GM23248 (cell line): ENCODE data around the gene VWA7. TPM values are rescaled to one million over a fixed set of nuclear protein-coding genes. Genes with fewer than 3 reads are reported as not detected.

ENCODE experiments used
- DNase-seq: peaks from one replicate; pipeline ENCODE4 v3.0.0-alpha.2; 2015
- H2AFZ ChIP-seq: fragments of 200-600 bp; sonication (generic); 2 replicates; pipeline ENCODE4 v1.6.1; 2016; ENCODE audit warnings: antibody characterized with exemption
- H3F3A ChIP-seq: fragments of 200-600 bp; sonication (generic); 2 replicates; pipeline ENCODE4 v1.6.1; 2016; ENCODE audit warnings: mild to moderate bottlenecking, antibody characterized with exemption, mixed run types; ENCODE audit not compliant: insufficient read depth
- H3K27ac ChIP-seq: fragments of 200-600 bp; sonication (generic); 2 replicates; pipeline ENCODE4 v1.5.1; 2016; ENCODE audit warnings: mild to moderate bottlenecking
- H3K27me3 ChIP-seq: fragments of 200-600 bp; sonication (generic); replicated peaks from 2 replicates; pipeline ENCODE4 v1.6.1; 2016; ENCODE audit warnings: mild to moderate bottlenecking; ENCODE audit not compliant: insufficient read depth
- H3K36me3 ChIP-seq: fragments of 200-600 bp; sonication (generic); 2 replicates; pipeline ENCODE4 v1.6.1; 2016; ENCODE audit warnings: low read depth, mild to moderate bottlenecking
- H3K4me1 ChIP-seq: fragments of 200-600 bp; sonication (generic); 2 replicates; pipeline ENCODE4 v1.6.1; 2016; ENCODE audit warnings: mild to moderate bottlenecking; ENCODE audit not compliant: insufficient read depth
- H3K4me2 ChIP-seq: fragments of 200-600 bp; sonication (generic); one replicate; pipeline ENCODE4 v1.6.1; 2016; ENCODE audit warnings: mild to moderate bottlenecking; ENCODE audit not compliant: unreplicated experiment
- H3K4me3 ChIP-seq: fragments of 200-600 bp; sonication (generic); 2 replicates; pipeline ENCODE4 v1.5.1; 2016; ENCODE audit warnings: mild to moderate bottlenecking
- H3K79me2 ChIP-seq: fragments of 200-600 bp; sonication (generic); 2 replicates; pipeline ENCODE4 v1.6.1; 2016; ENCODE audit warnings: mild to moderate bottlenecking; ENCODE audit not compliant: insufficient read depth
- H3K9ac ChIP-seq: fragments of 200-600 bp; sonication (generic); 2 replicates; pipeline ENCODE4 v1.6.1; 2016; ENCODE audit warnings: mild to moderate bottlenecking
- H3K9me2 ChIP-seq: fragments of 200-600 bp; sonication (generic); 2 replicates; pipeline ENCODE4 v1.6.1; 2016; ENCODE audit warnings: mixed run types, mild to moderate bottlenecking, moderate library complexity; ENCODE audit not compliant: insufficient read depth
- H3K9me3 ChIP-seq: fragments of 200-600 bp; sonication (generic); one replicate; pipeline ENCODE4 v1.6.1; 2017; ENCODE audit warnings: low read depth
- H4K20me1 ChIP-seq: fragments of 200-600 bp; sonication (generic); 2 replicates; pipeline ENCODE4 v1.6.0; 2016; ENCODE audit not compliant: insufficient read depth
- EZH2 ChIP-seq: fragments of 200-600 bp; sonication (generic); IDR thresholded peaks from 2 replicates; pipeline ENCODE4 v1.6.1; 2018; ENCODE audit warnings: antibody characterized with exemption, mild to moderate bottlenecking; ENCODE audit not compliant: insufficient read depth, poor library complexity, severe bottlenecking
- EZH2phosphoT487 ChIP-seq: fragments of 200-600 bp; sonication (generic); IDR thresholded peaks from 2 replicates; pipeline ENCODE4 v1.6.1; 2018; ENCODE audit warnings: antibody characterized with exemption, moderate library complexity, mild to moderate bottlenecking, low read depth; ENCODE audit not compliant: insufficient read depth
- WGBS, 2 experiments: methylation state at CpG; one replicate each; pipeline ENCODE4 v1.1.6; 2015 to 2017; ENCODE audit warnings: low lambda C conversion rate in 2 of 2, low coverage in 1 of 2; ENCODE audit errors: missing lambda C conversion rate in 2 of 2; 5-methylcytosine and 5-hydroxymethylcytosine counted together
- in situ Hi-C: fragments of 300-500 bp; cut with MboI; formaldehyde crosslinking; loops from 2 replicates; pipeline ENCODE4 v1.15.0; 2020
- polyA plus RNA-seq: library from polyadenylated mRNA; unstranded; fragments of >200 nt; fragmentation: Nextera tagmentation; extraction: Ambion mirVana; gene quantifications from 2 replicates; pipeline ENCODE4 v1.2.1, GENCODE V29; 2016
- total RNA-seq: library from RNA; depleted of rRNA; stranded (reverse); fragments of >200 nt; shearing (Covaris generic); gene quantifications from 2 replicates; pipeline ENCODE4 v1.2.3, GENCODE V29; 2014

VWA7 gene
- total and polyA plus RNA-seq, 2 experiments from 2014 or later, result 0.54 to 0.56 TPM

DNA sequence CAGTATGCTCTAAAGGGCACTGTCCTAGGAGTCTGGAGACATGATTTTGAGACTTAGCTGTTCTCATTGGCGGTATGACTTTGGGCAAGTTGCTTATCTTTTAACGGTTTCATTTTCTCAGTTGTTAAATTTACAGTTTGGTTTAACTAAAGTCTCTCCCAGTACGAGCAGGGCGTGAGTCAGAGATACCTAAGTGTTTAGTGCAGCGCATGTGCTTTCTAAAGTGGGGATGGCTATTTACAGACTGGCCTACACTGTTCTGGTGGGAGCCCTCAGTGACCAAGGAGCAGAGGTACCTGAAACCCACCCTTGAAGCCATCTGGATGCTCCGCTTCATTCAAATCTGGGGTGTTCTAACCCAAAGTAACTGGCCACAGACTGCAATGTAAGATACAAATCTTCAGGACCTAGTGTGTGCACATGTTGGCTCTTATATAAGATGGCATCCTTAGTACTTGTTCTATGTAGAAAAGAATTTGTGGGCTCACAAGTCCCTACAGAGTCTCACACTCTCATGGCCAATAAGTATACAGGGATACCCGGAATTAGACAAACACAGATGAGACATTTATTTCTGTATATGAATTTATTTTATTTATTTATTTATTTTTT lies 26.6 kb downstream of the VWA7 start:
- WGBS, 2 experiments, result 94 to 95% methylated on average over 7 of the region's 7 CpGs

DNA sequence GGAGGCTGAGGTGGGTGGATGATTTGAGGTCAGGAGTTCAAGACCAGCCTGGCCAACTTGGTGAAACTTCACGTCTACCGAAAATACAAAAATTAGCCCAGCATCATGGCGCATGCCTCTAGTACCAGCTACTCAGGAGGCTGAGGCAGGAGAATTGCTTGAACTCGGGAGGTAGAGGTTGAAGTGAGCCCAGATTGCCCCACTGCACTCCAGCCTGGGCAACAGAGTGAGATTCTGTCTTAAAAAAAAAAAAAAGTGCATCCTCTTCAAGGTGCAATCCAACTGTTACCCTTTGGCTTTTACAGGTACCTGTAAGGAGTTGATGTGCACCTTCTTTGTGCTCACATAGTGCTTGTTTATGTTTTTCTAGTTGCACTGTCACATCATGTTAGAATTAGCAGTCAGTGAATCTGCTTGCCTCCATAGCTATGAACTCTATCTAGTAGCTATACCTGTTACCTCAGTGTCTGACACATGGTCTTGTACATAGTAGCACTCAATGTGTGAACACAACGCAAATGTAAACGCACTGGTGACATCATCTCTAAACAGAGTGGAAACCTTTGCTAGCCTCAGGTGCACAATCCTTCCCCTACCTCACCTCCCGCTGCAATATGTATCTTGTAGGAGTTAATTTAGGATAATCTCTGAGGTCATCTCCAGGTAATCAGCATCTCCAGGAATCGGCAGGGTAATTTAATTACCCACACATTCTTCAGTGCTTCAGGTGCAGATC lies 27.7 kb downstream of the VWA7 start:
- WGBS, 2 experiments, result 93% methylated on average over 8 of the region's 8 CpGs
- Histone ChIP-seq H3K9me3 (no peaks in the 10 kb centered on the region), H3K4me1 (peaks cover 10% of the 10 kb centered on the region), H3F3A (peaks cover 13% of the 10 kb centered on the region), H3K27me3 (no peaks in the 10 kb centered on the region), H4K20me1 (no peaks in the 10 kb centered on the region), H3K9ac (no peak overlapping the region), H3K4me3 (no peak overlapping the region), H2AFZ (no peak overlapping the region), H3K36me3 (no peaks in the 10 kb centered on the region), H3K79me2 (no peaks in the 10 kb centered on the region), H3K27ac (no peak overlapping the region), H3K4me2 (no peak overlapping the region), H3K9me2 (no peaks in the 10 kb centered on the region)
- in situ Hi-C loops, result no loop called here
- TF ChIP-seq EZH2 (no peak), EZH2phosphoT487 (no peak)
- no peak for DNase-seq

More for the DNA sequence above, 26.6 kb downstream of the VWA7 start:
- Histone ChIP-seq H2AFZ (no peak overlapping the region), H3K27ac (no peak overlapping the region), H3K36me3 (no peaks in the 10 kb centered on the region), H3K4me3 (no peak overlapping the region), H3K79me2 (no peaks in the 10 kb centered on the region), H3K4me1 (peaks cover 10% of the 10 kb centered on the region), H4K20me1 (no peaks in the 10 kb centered on the region), H3K4me2 (no peak overlapping the region), H3K9ac (no peak overlapping the region), H3F3A (peaks cover 13% of the 10 kb centered on the region), H3K27me3 (no peaks in the 10 kb centered on the region), H3K9me3 (no peaks in the 10 kb centered on the region), H3K9me2 (no peaks in the 10 kb centered on the region)
- in situ Hi-C loops, result no loop called here
- no peak for DNase-seq
- TF ChIP-seq EZH2, result no peak

DNA sequence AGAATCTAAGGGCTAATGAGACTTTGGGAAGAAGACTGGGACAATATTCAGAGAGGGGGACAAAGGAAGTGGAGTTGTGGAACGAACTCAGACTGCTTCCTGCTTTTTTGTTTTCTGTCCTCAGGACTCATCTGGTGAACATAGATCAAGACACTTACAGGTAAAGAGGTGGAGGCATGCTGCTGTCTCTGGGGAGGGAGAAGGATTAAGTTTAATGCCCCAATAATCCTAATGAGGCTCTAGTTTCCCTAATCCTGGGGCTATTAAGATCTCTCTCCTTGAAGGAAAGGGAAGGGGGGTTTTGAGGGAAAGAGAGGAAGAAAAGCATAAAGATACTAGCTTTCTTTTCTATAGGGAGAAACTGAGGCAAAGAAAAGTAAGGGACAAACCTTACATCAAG lies 32.7 kb downstream of the VWA7 start:
- H2AFZ ChIP-seq, result no peak overlapping the region
- no peaks in the 10 kb centered on the region for H4K20me1 ChIP-seq
- WGBS, 2 experiments, result 56 to 90% methylated on average over 1 of the region's 1 CpG
- H3K4me2 ChIP-seq, result no peak overlapping the region
- peaks cover 4% of the 10 kb centered on the region for H3K4me1 ChIP-seq
- no peaks in the 10 kb centered on the region for H3K79me2 ChIP-seq
- no peaks in the 10 kb centered on the region for H3K9me2 ChIP-seq
- H3K9ac ChIP-seq, result no peak overlapping the region
- H3K27ac ChIP-seq, result no peak overlapping the region
- no peak for DNase-seq
- H3K9me3 ChIP-seq, result no peaks in the 10 kb centered on the region
- in situ Hi-C loops, result no loop called here
- TF ChIP-seq EZH2phosphoT487 (no peak), EZH2 (no peak)
- 0 out of 2 replicates have a peak, but pooled peaks cover under 1% of the 10 kb centered on the region for H3F3A ChIP-seq
- H3K27me3 ChIP-seq, result no peaks in the 10 kb centered on the region
- H3K4me3 ChIP-seq, result no peak overlapping the region
- H3K36me3 ChIP-seq, result no peaks in the 10 kb centered on the region

DNA sequence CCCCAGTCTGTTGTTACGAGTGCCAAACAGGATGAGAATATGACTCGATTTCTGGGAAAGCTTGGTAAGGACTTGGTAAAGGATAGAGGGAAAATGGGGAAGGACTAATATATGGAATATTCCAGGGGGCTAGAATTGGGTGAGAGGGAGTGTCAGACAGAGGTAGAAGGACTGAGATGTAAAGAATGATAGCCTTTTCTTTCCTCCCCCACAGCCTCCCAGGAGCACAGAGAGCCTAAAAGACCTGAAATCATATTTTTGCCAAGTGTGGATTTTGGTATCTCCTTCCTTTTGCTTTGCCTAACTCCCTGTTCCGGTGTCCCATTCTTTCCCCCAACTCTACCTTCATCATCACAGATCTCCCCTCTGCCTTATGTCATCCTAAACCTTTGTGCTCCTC lies 34.2 kb downstream of the VWA7 start:
- peaks cover 13% of the 10 kb centered on the region; the same call in 1 of the 2 replicates for H3F3A ChIP-seq
- H3K27me3 ChIP-seq, result no peaks in the 10 kb centered on the region
- no peaks in the 10 kb centered on the region for H3K79me2 ChIP-seq
- H3K4me3 ChIP-seq, result no peak overlapping the region
- H3K9me3 ChIP-seq, result no peaks in the 10 kb centered on the region
- in situ Hi-C loops, result no loop called here
- H2AFZ ChIP-seq, result no peak overlapping the region
- no peak overlapping the region for H3K27ac ChIP-seq
- no peak overlapping the region for H3K4me2 ChIP-seq
- DNase-seq, result no peak
- peaks cover 17% of the 10 kb centered on the region for H3K4me1 ChIP-seq
- H3K36me3 ChIP-seq, result no peaks in the 10 kb centered on the region
- TF ChIP-seq EZH2 (no peak), EZH2phosphoT487 (no peak)
- no peaks in the 10 kb centered on the region for H4K20me1 ChIP-seq
- no peak overlapping the region for H3K9ac ChIP-seq
- H3K9me2 ChIP-seq, result no peaks in the 10 kb centered on the region
- 83% methylated on average over 3 of the region's 3 CpGs for WGBS, 2 experiments
